CD4-positive, alpha-beta T cell treated with Interleukin-12 subunit alpha and Interleukin-12 subunit beta, for 1 hour (primary cell): ENCODE results near the gene NEGR1.
"Not testable (repeated sequence)": the region's sequence is repeated elsewhere in the genome, so short reads cannot be mapped to it uniquely, and the experiment has no call there.

ENCODE experiments used
- DNase-seq: peaks from one replicate; pipeline ENCODE4 v3.0.0-alpha.2; 2020

Gene NEGR1

GRCh38 chr1:71921204-71921603 lies 361.1 kb downstream of the NEGR1 start:
- DNase-seq: no peak

GRCh38 chr1:71920556-71920955 lies 361.8 kb downstream of the NEGR1 start:
- no peak for DNase-seq

GRCh38 chr1:71919811-71920509 lies 362.4 kb downstream of the NEGR1 start:
- DNase-seq: no peak

- no peak for DNase-seq
Observed at GRCh38 chr1:71918630-71919029, 363.7 kb downstream of the NEGR1 start.

- no peak for DNase-seq
Observed at GRCh38 chr1:71916894-71917293, 365.4 kb downstream of the NEGR1 start.

- DNase-seq: no peak
Observed at GRCh38 chr1:71914626-71915025, 367.7 kb downstream of the NEGR1 start.

- DNase-seq: no peak
Observed at GRCh38 chr1:71908871-71909390, 373.4 kb downstream of the NEGR1 start.

- no peak for DNase-seq
Observed at GRCh38 chr1:71908303-71908702, 374.0 kb downstream of the NEGR1 start.

GRCh38 chr1:71899881-71900280 lies 382.5 kb downstream of the NEGR1 start:
- no peak for DNase-seq

- DNase-seq: not testable (repeated sequence)
Observed at GRCh38 chr1:71888166-71888565, 394.2 kb downstream of the NEGR1 start.

- no peak for DNase-seq
Observed at GRCh38 chr1:71885171-71885570, 397.2 kb downstream of the NEGR1 start.

- DNase-seq: no peak
Observed at GRCh38 chr1:71882637-71883036, 399.7 kb downstream of the NEGR1 start.

- no peak for DNase-seq
Observed at GRCh38 chr1:71882226-71882625, 400.1 kb downstream of the NEGR1 start.

- no peak for DNase-seq
Observed at GRCh38 chr1:71881611-71882010, 400.7 kb downstream of the NEGR1 start.

- no peak for DNase-seq
Observed at GRCh38 chr1:71869326-71869725, 413.0 kb downstream of the NEGR1 start.

GRCh38 chr1:71862756-71863155 lies 419.6 kb downstream of the NEGR1 start:
- no peak for DNase-seq

GRCh38 chr1:71861022-71861421 lies 421.3 kb downstream of the NEGR1 start:
- no peak for DNase-seq

- no peak for DNase-seq
Observed at GRCh38 chr1:71859806-71860205, 422.5 kb downstream of the NEGR1 start.

GRCh38 chr1:71857862-71858261 lies 424.5 kb downstream of the NEGR1 start:
- no peak for DNase-seq

- no peak for DNase-seq
Observed at GRCh38 chr1:71853360-71853759, 429.0 kb downstream of the NEGR1 start.

- DNase-seq: no peak
Observed at GRCh38 chr1:71850936-71851335, 431.4 kb downstream of the NEGR1 start.

- no peak for DNase-seq
Observed at GRCh38 chr1:71850515-71850914, 431.8 kb downstream of the NEGR1 start.

GRCh38 chr1:71843012-71843411 lies 439.3 kb downstream of the NEGR1 start:
- no peak for DNase-seq

- DNase-seq: no peak
Observed at GRCh38 chr1:71839876-71840275, 442.5 kb downstream of the NEGR1 start.

- DNase-seq: no peak
Observed at GRCh38 chr1:71836904-71837303, 445.4 kb downstream of the NEGR1 start.
